ENCODE results near the gene SLC8A1.

The SLC8A1 gene

GRCh38 chr2:40128796-40129195, 323.1 kb downstream of the SLC8A1 start:
- no peak for DNase-seq

- no peak for DNase-seq
Measured at GRCh38 chr2:40127890-40128557, 323.9 kb downstream of the SLC8A1 start.

GRCh38 chr2:40127146-40127545, 324.7 kb downstream of the SLC8A1 start:
- DNase-seq: no peak

GRCh38 chr2:40126006-40126405, 325.9 kb downstream of the SLC8A1 start:
- no peak for DNase-seq

- DNase-seq: no peak
Measured at GRCh38 chr2:40123746-40124145, 328.1 kb downstream of the SLC8A1 start.

GRCh38 chr2:40123326-40123725, 328.6 kb downstream of the SLC8A1 start:
- no peak for DNase-seq

- DNase-seq: no peak
Measured at GRCh38 chr2:40120957-40121356, 330.9 kb downstream of the SLC8A1 start.

- no peak for DNase-seq
Measured at GRCh38 chr2:40120026-40120425, 331.9 kb downstream of the SLC8A1 start.

GRCh38 chr2:40118622-40119021, 333.3 kb downstream of the SLC8A1 start:
- no peak for DNase-seq

GRCh38 chr2:40115894-40116293, 336.0 kb downstream of the SLC8A1 start:
- no peak for DNase-seq

GRCh38 chr2:40115348-40115747, 336.5 kb downstream of the SLC8A1 start:
- no peak for DNase-seq

GRCh38 chr2:40113997-40114396, 337.9 kb downstream of the SLC8A1 start:
- DNase-seq: no peak

- no peak for DNase-seq
Measured at GRCh38 chr2:40113272-40113968, 338.5 kb downstream of the SLC8A1 start.

- DNase-seq: no peak
Measured at GRCh38 chr2:40109381-40109780, 342.5 kb downstream of the SLC8A1 start.

GRCh38 chr2:40108851-40109250, 343.0 kb downstream of the SLC8A1 start:
- DNase-seq: no peak

- no peak for DNase-seq
Measured at GRCh38 chr2:40106061-40106460, 345.8 kb downstream of the SLC8A1 start.

GRCh38 chr2:40105593-40105992, 346.3 kb downstream of the SLC8A1 start:
- no peak for DNase-seq

GRCh38 chr2:40103590-40103989, 348.3 kb downstream of the SLC8A1 start:
- no peak for DNase-seq

- DNase-seq: no peak
Measured at GRCh38 chr2:40103163-40103562, 348.7 kb downstream of the SLC8A1 start.

- DNase-seq: no peak
Measured at GRCh38 chr2:40102447-40102846, 349.4 kb downstream of the SLC8A1 start.

- DNase-seq: no peak
Measured at GRCh38 chr2:40101131-40101575, 350.7 kb downstream of the SLC8A1 start.

- no peak for DNase-seq
Measured at GRCh38 chr2:40100676-40101075, 351.2 kb downstream of the SLC8A1 start.

- no peak for DNase-seq
Measured at GRCh38 chr2:40098786-40099470, 353.0 kb downstream of the SLC8A1 start.
